Ovary (tissue), 9 donors: ENCODE results near the gene MEF2C. TPM values are rescaled to one million over a fixed set of nuclear protein-coding genes. Genes with fewer than 3 reads are reported as not detected.

Source experiments
- DNase-seq, 5 donors: peaks; one replicate each; pipeline ENCODE4 v3.0.0-alpha.2; 2019 to 2020
- H3K27ac ChIP-seq, 2 donors: fragments of 200-600 bp; one replicate each; pipeline versions ENCODE4 v1.5.1 to v1.8.0; 2019 to 2022
- H3K27me3 ChIP-seq: fragments of 200-600 bp; one replicate; pipeline ENCODE4 v1.8.0; 2022
- H3K36me3 ChIP-seq: fragments of 200-600 bp; sonication (generic); one replicate; pipeline ENCODE4 v1.5.1; 2019
- H3K4me1 ChIP-seq: one replicate; pipeline ENCODE4 v1.8.1; 2013; ENCODE audit warnings: mild to moderate bottlenecking, moderate library complexity; ENCODE audit not compliant: insufficient read depth
- H3K4me3 ChIP-seq: fragments of 200-600 bp; sonication (generic); one replicate; pipeline ENCODE4 v1.5.1; 2017
- H3K9me3 ChIP-seq, 2 donors: fragments of 200-600 bp in 1 of 2; sonication (generic) in 1 of 2; one replicate each; pipeline versions ENCODE4 v1.5.1 to v1.8.1; 2013 to 2019; ENCODE audit warnings: mild to moderate bottlenecking in 1 of 2, moderate library complexity in 1 of 2
- EP300 ChIP-seq: sonication (generic); formaldehyde crosslinking; IDR thresholded peaks from one replicate; pipeline ENCODE4 v1.6.1; 2017; ENCODE audit warnings: antibody characterized with exemption
- POLR2A ChIP-seq: fragments of 450-650 bp; IDR thresholded peaks from one replicate; pipeline ENCODE4 v1.6.1; 2017; ENCODE audit warnings: antibody characterized with exemption, mild to moderate bottlenecking, moderate library complexity
- WGBS, 3 donors: extraction: QIAGEN DNeasy Blood & Tissue Kit in 1 of 3; methylation state at CpG; one replicate each; pipeline versions ENCODE4 v1.1.5 to v1.1.7; 2013 to 2017; 5-methylcytosine and 5-hydroxymethylcytosine counted together
- intact Hi-C, 4 donors: fragments of 100-400 bp; cut with DNase I; formaldehyde crosslinking; loops; one replicate each; pipeline versions ENCODE4 v1.11.0 to v1.15.1; 2022 to 2023
- polyA plus RNA-seq, 2 donors: library from polyadenylated mRNA; stranded (reverse); fragments of 200-250 nt in 1 of 2; fragments of 350-450 nt in 1 of 2; fragmentation: Illumina TruSeq in 1 of 2; extraction: RNeasy Lipid Tissue Mini Kit (QIAGEN cat#74804) in 1 of 2; gene quantifications; one replicate each; pipeline ENCODE4 v1.2.3, GENCODE V29; 2013 to 2014
- total RNA-seq, 7 donors: library from RNA; depleted of rRNA in 2 of 7; stranded (reverse); fragments of >200 nt in 2 of 7; fragmentation: NEBNext Ultra II Directional in 3 of 7; extraction: Animal tissue kit (Norgen Biotek cat#: 25700) in 3 of 7; gene quantifications; one replicate each; pipeline versions ENCODE4 v1.1.0 to v1.2.4, GENCODE V29; 2016 to 2023
- TF ChIP-seq, protein P1 (sequence below), 3 donors: fragments of 450-650 bp in 2 of 3; fragments of 200-600 bp in 1 of 3; IDR thresholded peaks; one replicate each; pipeline versions ENCODE4 v1.5.1 to v1.8.0; 2016 to 2022; ENCODE audit warnings: antibody characterized with exemption in 3 of 3, mild to moderate bottlenecking in 1 of 3
- donor health status: DM: no; HTN: no; CAD: no; lungs with moderate emphysema.
- donor health status: DM: no; HTN: no; CAD: no.
- donor health status: Bipolar disorder and iron deficiency.
- donor health status: DM: yes; HTN: yes; CAD: no.
- donor health status: DM: no; HTN: no; CAD: no.
- donor health status: DM: yes; HTN: yes; CAD: no.

The MEF2C gene
- total and polyA plus RNA-seq, 9 donors = 27.2 to 91.4 (median 73.8) TPM

DNA sequence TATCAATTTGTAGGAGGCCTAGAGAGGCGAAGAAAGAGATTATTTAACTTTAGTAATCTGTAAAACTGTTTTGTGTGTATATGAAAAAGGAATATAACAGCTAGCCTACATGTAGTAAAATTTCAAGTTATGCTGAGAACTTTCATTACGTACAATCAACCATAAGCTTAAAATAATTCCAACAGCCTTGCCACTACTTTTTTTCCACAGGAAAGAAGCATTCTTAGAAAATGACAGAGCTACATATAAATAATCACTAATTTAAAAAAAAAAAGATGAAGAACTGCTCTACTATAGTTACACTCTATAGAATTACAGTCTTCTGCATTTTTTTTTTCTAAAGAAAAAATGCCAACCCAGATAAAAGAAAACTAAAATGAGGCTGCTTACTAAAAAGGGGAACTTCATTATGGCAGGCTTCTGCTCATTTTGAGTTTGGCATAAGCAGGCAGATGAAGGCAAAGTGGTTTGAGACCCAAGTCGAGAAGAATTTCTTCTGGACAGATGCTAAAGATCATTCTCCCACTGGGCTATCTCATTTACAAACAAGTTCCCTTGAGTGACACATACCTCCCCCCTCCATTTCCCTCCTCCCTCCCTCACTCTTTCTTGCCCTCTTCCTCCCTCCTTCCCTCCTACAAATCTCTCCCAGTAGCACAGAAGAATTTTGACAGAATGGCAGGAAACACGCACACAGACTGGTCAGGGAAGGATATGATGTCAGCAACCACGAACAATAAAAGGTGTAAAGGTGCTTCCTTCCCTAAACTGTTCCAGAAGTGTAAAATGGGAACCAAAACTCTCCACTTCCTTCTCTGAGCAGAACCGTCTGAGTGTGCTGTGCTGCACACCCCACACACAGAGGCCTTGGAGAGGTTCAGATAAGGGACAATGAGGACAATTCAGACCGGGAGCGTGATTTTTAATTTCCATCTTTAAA, 56.1 kb downstream of the MEF2C start:
- H3K27ac ChIP-seq = peak overlapping the region; percentile 9 to 48
- TF ChIP-seq EP300 = peak; percentile 60
- TF ChIP-seq, protein P1, sequence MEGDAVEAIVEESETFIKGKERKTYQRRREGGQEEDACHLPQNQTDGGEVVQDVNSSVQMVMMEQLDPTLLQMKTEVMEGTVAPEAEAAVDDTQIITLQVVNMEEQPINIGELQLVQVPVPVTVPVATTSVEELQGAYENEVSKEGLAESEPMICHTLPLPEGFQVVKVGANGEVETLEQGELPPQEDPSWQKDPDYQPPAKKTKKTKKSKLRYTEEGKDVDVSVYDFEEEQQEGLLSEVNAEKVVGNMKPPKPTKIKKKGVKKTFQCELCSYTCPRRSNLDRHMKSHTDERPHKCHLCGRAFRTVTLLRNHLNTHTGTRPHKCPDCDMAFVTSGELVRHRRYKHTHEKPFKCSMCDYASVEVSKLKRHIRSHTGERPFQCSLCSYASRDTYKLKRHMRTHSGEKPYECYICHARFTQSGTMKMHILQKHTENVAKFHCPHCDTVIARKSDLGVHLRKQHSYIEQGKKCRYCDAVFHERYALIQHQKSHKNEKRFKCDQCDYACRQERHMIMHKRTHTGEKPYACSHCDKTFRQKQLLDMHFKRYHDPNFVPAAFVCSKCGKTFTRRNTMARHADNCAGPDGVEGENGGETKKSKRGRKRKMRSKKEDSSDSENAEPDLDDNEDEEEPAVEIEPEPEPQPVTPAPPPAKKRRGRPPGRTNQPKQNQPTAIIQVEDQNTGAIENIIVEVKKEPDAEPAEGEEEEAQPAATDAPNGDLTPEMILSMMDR (IDR thresholded peaks at IDR 0.05) = no peak
- H3K4me3 ChIP-seq = no peak overlapping the region
- 26 to 35% (median 29%) methylated on average over 8 of the region's 8 CpGs for WGBS, 3 donors
- no peaks in the 10 kb centered on the region for H3K9me3 ChIP-seq
- DNase-seq = no peak
- peaks cover 10% of the 10 kb centered on the region for H3K4me1 ChIP-seq
- H3K27me3 ChIP-seq = no peaks in the 10 kb centered on the region
- no peaks in the 10 kb centered on the region for H3K36me3 ChIP-seq
- intact Hi-C loops = no loop called here

DNA sequence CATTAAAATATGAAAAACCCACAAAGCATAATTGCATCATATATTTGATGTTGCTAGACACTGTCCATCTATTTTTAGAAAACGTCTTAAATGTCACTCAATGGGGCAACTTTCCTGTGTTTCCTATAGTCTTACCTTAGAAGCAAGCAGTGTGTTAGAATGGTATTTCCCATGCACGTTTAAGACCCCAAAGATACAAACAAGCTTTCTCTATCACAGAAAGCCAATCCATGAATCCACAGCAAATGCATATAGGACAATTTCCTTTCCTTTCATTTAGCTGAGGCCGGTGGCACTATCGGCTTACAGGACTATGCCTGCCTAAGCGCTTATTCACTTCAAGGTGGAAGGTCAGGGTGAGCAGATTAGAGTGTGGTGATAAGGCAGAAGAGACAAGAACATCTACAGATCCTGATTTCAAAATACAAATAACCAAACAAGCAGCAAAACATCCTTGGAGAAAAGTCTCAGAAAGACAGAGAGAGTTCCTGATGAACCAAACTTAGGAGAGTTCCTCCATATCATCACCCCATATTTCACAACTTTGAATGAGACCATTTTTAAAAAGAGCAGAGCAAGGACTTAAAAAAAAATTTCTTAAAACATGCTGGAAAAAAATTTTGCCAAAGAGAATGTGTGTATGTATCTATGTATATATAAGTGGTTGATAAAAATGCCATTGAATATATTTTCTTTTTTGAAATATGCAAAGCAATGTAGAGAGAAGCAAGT, 57.2 kb downstream of the MEF2C start:
- TF ChIP-seq, protein P1 (IDR thresholded peaks at IDR 0.05) = no peak
- no peak for TF ChIP-seq POLR2A
- no peak for TF ChIP-seq EP300
- H3K4me1 ChIP-seq = peaks cover 10% of the 10 kb centered on the region
- no peaks in the 10 kb centered on the region for H3K27me3 ChIP-seq
- no peak overlapping the region for H3K4me3 ChIP-seq
- H3K27ac ChIP-seq = peak overlapping the region in 1 of 2 donors; percentile 30
- no peak for DNase-seq
- no peaks in the 10 kb centered on the region for H3K36me3 ChIP-seq
- no peaks in the 10 kb centered on the region for H3K9me3 ChIP-seq
- WGBS, 3 donors = 68 to 77% (median 76%) methylated on average over 5 of the region's 5 CpGs
- intact Hi-C loops = no loop called here

DNA sequence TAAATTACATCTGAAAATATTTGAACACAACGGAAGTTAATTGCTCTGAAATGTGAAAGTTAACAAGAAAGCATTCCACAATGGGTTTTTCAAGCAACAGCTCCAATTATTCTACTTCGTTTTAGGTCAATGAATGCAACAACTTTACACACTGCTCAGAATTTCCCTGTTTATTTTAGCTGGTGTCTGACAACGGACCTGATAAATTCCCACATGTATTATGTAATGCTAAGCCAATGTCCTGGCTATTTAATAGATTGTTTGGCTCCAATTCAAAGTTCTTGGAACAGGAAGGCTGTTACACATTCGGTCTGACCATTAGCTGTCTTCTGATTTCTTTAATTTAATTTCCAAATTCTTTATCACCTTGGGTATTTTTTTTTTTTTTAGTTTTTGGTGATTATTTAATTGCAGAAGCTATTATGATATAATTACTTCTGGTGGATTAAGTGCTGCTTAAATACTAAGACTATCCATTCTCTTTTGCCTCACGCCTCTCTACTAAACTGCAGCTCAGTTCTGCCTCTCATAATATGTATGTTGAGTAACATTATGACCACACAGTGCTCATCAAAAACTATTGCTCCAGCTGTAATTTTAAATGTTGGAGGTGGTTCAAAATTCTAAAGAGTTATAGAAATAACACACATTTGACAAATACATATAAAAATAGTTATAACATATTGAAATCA, 57.9 kb downstream of the MEF2C start:
- Histone ChIP-seq H3K36me3 (no peaks in the 10 kb centered on the region), H3K27ac (no peak overlapping the region), H3K4me1 (peaks cover 6% of the 10 kb centered on the region), H3K27me3 (no peaks in the 10 kb centered on the region), H3K4me3 (no peak overlapping the region), H3K9me3 (no peaks in the 10 kb centered on the region)
- DNase-seq = no peak
- intact Hi-C loops = no loop called here
- TF ChIP-seq EP300 = no peak
- TF ChIP-seq, protein P1 (IDR thresholded peaks at IDR 0.05) = no peak
- WGBS, 3 donors = 16 to 22% (median 19%) methylated on average over 5 of the region's 5 CpGs

DNA sequence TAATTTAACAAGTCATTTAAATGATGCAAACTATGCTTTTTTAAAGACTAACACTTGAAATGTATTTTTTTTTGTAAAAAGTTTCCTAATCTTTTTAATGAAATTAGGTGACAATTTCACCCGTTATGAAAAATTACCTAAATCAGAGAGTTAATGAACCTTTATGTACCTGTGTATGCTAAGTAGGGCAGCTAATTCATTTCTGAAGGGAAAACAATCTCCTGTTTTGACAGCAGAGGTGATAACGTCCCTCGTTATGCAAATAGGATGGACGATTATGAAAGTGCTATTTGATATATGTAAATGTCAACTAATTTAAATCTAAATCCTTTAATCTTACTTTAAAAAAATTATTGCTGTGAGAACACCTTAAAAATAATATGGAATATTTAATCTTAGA, 58.8 kb downstream of the MEF2C start:
- TF ChIP-seq POLR2A = no peak
- TF ChIP-seq, protein P1 (IDR thresholded peaks at IDR 0.05) = no peak
- TF ChIP-seq EP300 = no peak
- H3K27ac ChIP-seq = no peak overlapping the region
- peaks cover 6% of the 10 kb centered on the region for H3K4me1 ChIP-seq
- no peaks in the 10 kb centered on the region for H3K27me3 ChIP-seq
- H3K4me3 ChIP-seq = no peak overlapping the region
- no peak for DNase-seq
- no peaks in the 10 kb centered on the region for H3K36me3 ChIP-seq
- WGBS, 3 donors = 61 to 67% (median 62%) methylated on average over 4 of the region's 4 CpGs
- intact Hi-C loops = no loop called here
- no peaks in the 10 kb centered on the region for H3K9me3 ChIP-seq
